Fibroblast of mammary gland (primary cell): Measurements from ENCODE around the gene EFNA5.

Experiments
- DNase-seq: peaks from one replicate; pipeline ENCODE4 v3.0.0-alpha.2; 2010; ENCODE audit warnings: low read depth
- H3K4me3 ChIP-seq: 2 replicates; pipeline ENCODE4 v1.5.1; 2011; ENCODE audit warnings: low read depth, mild to moderate bottlenecking, low read length, moderate library complexity; ENCODE audit not compliant: control insufficient read depth
- CTCF ChIP-seq: conservative IDR thresholded peaks from 2 replicates; pipeline ENCODE4 v1.5.1; 2011; ENCODE audit warnings: low read depth, low read length, inconsistent platforms; ENCODE audit not compliant: control insufficient read depth, insufficient read depth

Gene EFNA5

GRCh38 chr5:107619781-107620180, 51.0 kb downstream of the EFNA5 start:
- TF ChIP-seq CTCF: no peak
- no peak for DNase-seq
- no peak overlapping the region for H3K4me3 ChIP-seq

- TF ChIP-seq CTCF: no peak
- no peak for DNase-seq
- H3K4me3 ChIP-seq: no peak overlapping the region
Measured at GRCh38 chr5:107618242-107618641, 52.5 kb downstream of the EFNA5 start.

GRCh38 chr5:107617052-107617451, 53.7 kb downstream of the EFNA5 start:
- no peak for DNase-seq
- no peak for TF ChIP-seq CTCF
- H3K4me3 ChIP-seq: no peak overlapping the region

GRCh38 chr5:107616213-107616612, 54.5 kb downstream of the EFNA5 start:
- H3K4me3 ChIP-seq: no peak overlapping the region
- TF ChIP-seq CTCF: no peak
- DNase-seq: no peak

GRCh38 chr5:107615299-107615817, 55.4 kb downstream of the EFNA5 start:
- TF ChIP-seq CTCF: no peak
- no peak overlapping the region for H3K4me3 ChIP-seq
- DNase-seq: no peak

GRCh38 chr5:107612541-107612940, 58.2 kb downstream of the EFNA5 start:
- no peak for DNase-seq
- TF ChIP-seq CTCF: no peak
- no peak overlapping the region for H3K4me3 ChIP-seq

GRCh38 chr5:107610798-107611197, 59.9 kb downstream of the EFNA5 start:
- TF ChIP-seq CTCF: no peak
- DNase-seq: no peak
- no peak overlapping the region for H3K4me3 ChIP-seq
